Caco-2 (cell line): ENCODE measurements around the gene PTPRN2. TPM values are rescaled to one million over a fixed set of nuclear protein-coding genes. Genes with fewer than 3 reads are reported as not detected.

Source experiments
- BruUV-seq: library from RNA; stranded (reverse); fragments of 400-500 nt; replicated peaks from 2 replicates; lab custom pipeline; 2021; lab: Mats Ljungman, UMichigan
- CTCF ChIA-PET: fragments of 300-600 bp; sonication (Branson Sonifier 250); formaldehyde crosslinking; loops from one replicate; lab custom pipeline; 2022; ENCODE audit warnings: antibody characterized with exemption; lab: Charles Lee
- POLR2A ChIA-PET: fragments of 300-600 bp; sonication (Branson Sonifier 250); formaldehyde crosslinking; loops from one replicate; lab custom pipeline; 2022; ENCODE audit warnings: antibody characterized with exemption; lab: Charles Lee
- DNase-seq, 2 experiments: peaks; one replicate each; pipeline versions ENCODE4 v3.0.0 to v3.0.0-alpha.2; 2020 to 2022
- H3K27me3 ChIP-seq: replicated peaks from 2 replicates; pipeline ENCODE4 v1.6.0; 2011; ENCODE audit warnings: low read length; ENCODE audit not compliant: control insufficient read depth, insufficient read depth
- H3K36me3 ChIP-seq: 2 replicates; pipeline ENCODE4 v1.5.1; 2011; ENCODE audit warnings: low read length; ENCODE audit not compliant: control insufficient read depth, insufficient read depth
- H3K4me1 ChIP-seq: fragments of 250-450 bp; sonication (Bioruptor Pico); 2 replicates; pipeline ENCODE4 v1.5.1; 2020; ENCODE audit warnings: mild to moderate bottlenecking
- H3K4me3 ChIP-seq: 2 replicates; pipeline ENCODE4 v1.5.1; 2011; ENCODE audit warnings: low read depth, mild to moderate bottlenecking, control low read depth, low read length
- H3K9me3 ChIP-seq: fragments of 250-450 bp; sonication (Bioruptor Pico); 2 replicates; pipeline ENCODE4 v1.5.1; 2020; ENCODE audit warnings: mild to moderate bottlenecking, moderate library complexity
- H3K27ac Mint-ChIP-seq: one replicate; pipeline ENCODE4 v1.8.0; 2022; ENCODE audit warnings: mixed read lengths; ENCODE audit not compliant: unreplicated experiment
- H3K27me3 Mint-ChIP-seq: one replicate; pipeline ENCODE4 v1.8.0; 2022; ENCODE audit warnings: mixed read lengths; ENCODE audit not compliant: insufficient read depth, unreplicated experiment
- H3K36me3 Mint-ChIP-seq: one replicate; pipeline ENCODE4 v1.8.0; 2022; ENCODE audit warnings: mild to moderate bottlenecking, mixed read lengths; ENCODE audit not compliant: insufficient read depth, unreplicated experiment
- H3K4me1 Mint-ChIP-seq: one replicate; pipeline ENCODE4 v1.8.0; 2022; ENCODE audit warnings: low read depth, mixed read lengths; ENCODE audit not compliant: unreplicated experiment
- H3K4me3 Mint-ChIP-seq: one replicate; pipeline ENCODE4 v1.8.0; 2022; ENCODE audit warnings: mild to moderate bottlenecking, moderate library complexity, mixed read lengths; ENCODE audit not compliant: unreplicated experiment
- H3K9me3 Mint-ChIP-seq: one replicate; pipeline ENCODE4 v1.8.0; 2022; ENCODE audit warnings: mixed read lengths; ENCODE audit not compliant: unreplicated experiment
- intact Hi-C: fragments of 100-400 bp; cut with micrococcal nuclease; formaldehyde crosslinking; loops from one replicate; pipeline ENCODE4 v1.10.0; 2022; ENCODE audit not compliant: unreplicated experiment
- total RNA-seq: library from RNA; stranded (reverse); gene quantifications from 2 replicates; pipeline ENCODE4 v1.2.3, GENCODE V29; 2022
- TF ChIP-seq, protein P1 (sequence below), 2 experiments: fragments of 200-600 bp in 1 of 2; IDR thresholded peaks; 1 replicate in 1 of 2; 2 replicates in 1 of 2; pipeline versions ENCODE4 v1.5.1 to v1.8.0; 2011 to 2022; ENCODE audit warnings: antibody characterized with exemption in 1 of 2, control low read depth in 1 of 2, inconsistent platforms in 1 of 2, low read depth in 1 of 2, low read length in 1 of 2, mild to moderate bottlenecking in 1 of 2, moderate library complexity in 1 of 2; ENCODE audit not compliant: insufficient read depth in 1 of 2, severe bottlenecking in 1 of 2, unreplicated experiment in 1 of 2

Gene PTPRN2
- total RNA-seq, 1 experiment from 2014 or later = 1.4 TPM

DNA sequence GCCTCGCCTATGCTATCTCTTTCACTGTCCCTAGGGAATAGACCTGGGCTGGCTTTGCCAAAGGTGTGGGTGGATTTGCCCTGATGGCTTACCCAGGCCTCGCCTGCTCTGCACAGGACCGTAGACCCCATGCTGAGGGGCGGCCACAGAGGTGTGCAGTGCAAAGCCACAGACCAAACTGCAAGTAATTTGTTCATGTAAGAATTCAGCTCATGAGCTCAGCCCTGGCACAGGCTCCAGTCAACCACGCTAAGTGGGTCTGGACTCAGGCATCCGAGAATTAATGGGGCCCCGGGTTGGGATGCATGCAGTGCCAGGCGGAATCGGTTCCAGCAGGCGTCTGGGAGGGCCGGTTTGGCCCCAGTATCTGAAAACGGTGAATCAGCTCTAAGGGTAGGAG is 805.6 kb downstream of the PTPRN2 start:
- TF ChIP-seq, protein P1, sequence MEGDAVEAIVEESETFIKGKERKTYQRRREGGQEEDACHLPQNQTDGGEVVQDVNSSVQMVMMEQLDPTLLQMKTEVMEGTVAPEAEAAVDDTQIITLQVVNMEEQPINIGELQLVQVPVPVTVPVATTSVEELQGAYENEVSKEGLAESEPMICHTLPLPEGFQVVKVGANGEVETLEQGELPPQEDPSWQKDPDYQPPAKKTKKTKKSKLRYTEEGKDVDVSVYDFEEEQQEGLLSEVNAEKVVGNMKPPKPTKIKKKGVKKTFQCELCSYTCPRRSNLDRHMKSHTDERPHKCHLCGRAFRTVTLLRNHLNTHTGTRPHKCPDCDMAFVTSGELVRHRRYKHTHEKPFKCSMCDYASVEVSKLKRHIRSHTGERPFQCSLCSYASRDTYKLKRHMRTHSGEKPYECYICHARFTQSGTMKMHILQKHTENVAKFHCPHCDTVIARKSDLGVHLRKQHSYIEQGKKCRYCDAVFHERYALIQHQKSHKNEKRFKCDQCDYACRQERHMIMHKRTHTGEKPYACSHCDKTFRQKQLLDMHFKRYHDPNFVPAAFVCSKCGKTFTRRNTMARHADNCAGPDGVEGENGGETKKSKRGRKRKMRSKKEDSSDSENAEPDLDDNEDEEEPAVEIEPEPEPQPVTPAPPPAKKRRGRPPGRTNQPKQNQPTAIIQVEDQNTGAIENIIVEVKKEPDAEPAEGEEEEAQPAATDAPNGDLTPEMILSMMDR (IDR thresholded peaks at IDR 0.05; ENCODE audit: insufficient read depth in 1 of 2, low read depth in 1 of 2, low read length in 1 of 2, severe bottlenecking in 1 of 2, unreplicated experiment in 1 of 2) = no peak
- no peaks in the 10 kb centered on the region for H3K9me3 ChIP-seq
- no peaks in the 10 kb centered on the region for H3K27me3 ChIP-seq
- H3K36me3 ChIP-seq = no peaks in the 10 kb centered on the region
- BruUV-seq = no TSS peak
- intact Hi-C loops = no loop called here
- no peak overlapping the region for H3K4me3 ChIP-seq
- H3K9me3 Mint-ChIP-seq = no peaks in the 10 kb centered on the region
- H3K27me3 Mint-ChIP-seq = peaks cover under 1% of the 10 kb centered on the region
- ChIA-PET CTCF (no interaction called here), POLR2A (no interaction called here)
- no peak overlapping the region for H3K4me3 Mint-ChIP-seq
- DNase-seq = no peak
- H3K4me1 ChIP-seq = no peaks in the 10 kb centered on the region
- no peak overlapping the region for H3K27ac Mint-ChIP-seq
- no peaks in the 10 kb centered on the region for H3K36me3 Mint-ChIP-seq
- H3K4me1 Mint-ChIP-seq = no peaks in the 10 kb centered on the region

- CTCF ChIA-PET = no interaction called here
- no peak overlapping the region for H3K4me3 Mint-ChIP-seq
- no peaks in the 10 kb centered on the region for H3K36me3 ChIP-seq
- no peaks in the 10 kb centered on the region for H3K36me3 Mint-ChIP-seq
- POLR2A ChIA-PET = interaction anchor here (0.5 kb wide), 1 partner anchor 350 kb away, joined by 4 read pairs; no protein-coding TSS in a partner anchor
- H3K27me3 ChIP-seq = no peaks in the 10 kb centered on the region
- peaks cover 4% of the 10 kb centered on the region for H3K27me3 Mint-ChIP-seq
- intact Hi-C loops = no loop called here
- H3K9me3 Mint-ChIP-seq = no peaks in the 10 kb centered on the region
- TF ChIP-seq, protein P1 (IDR thresholded peaks at IDR 0.05; ENCODE audit: insufficient read depth in 1 of 2, low read depth in 1 of 2, low read length in 1 of 2, severe bottlenecking in 1 of 2, unreplicated experiment in 1 of 2) = no peak
- BruUV-seq = no TSS peak
- H3K4me3 ChIP-seq = no peak overlapping the region
- H3K4me1 Mint-ChIP-seq = no peaks in the 10 kb centered on the region
- no peak overlapping the region for H3K27ac Mint-ChIP-seq
- H3K4me1 ChIP-seq = no peaks in the 10 kb centered on the region
- H3K9me3 ChIP-seq = no peaks in the 10 kb centered on the region
- no peak for DNase-seq
Measured at GRCh38 chr7:157780721-157781120, 806.9 kb downstream of the PTPRN2 start.

DNA sequence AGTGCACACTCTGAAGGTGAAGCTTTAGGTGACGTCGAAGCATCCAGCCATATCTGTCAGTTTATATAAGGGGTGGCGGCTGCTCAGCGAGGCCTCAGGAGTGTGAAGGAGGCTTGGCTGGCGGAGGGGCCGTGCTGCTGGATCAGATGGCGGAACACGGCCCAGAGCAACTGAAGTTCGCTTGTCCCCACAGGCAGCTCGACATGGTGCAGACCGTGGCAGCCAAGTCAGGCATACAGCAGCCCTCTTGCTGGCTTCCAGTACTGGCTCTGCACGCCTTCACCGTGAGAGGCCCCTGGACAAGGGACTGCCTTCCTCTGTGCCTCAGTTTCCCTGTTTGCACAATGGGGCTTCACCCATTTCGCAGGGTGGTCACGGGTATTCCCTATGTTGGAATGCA is 807.3 kb downstream of the PTPRN2 start:
- ChIA-PET CTCF (no interaction called here), POLR2A (interaction anchor here (0.5 kb wide), 1 partner anchor 350 kb away, joined by 4 read pairs; no protein-coding TSS in a partner anchor)
- Histone ChIP-seq H3K9me3 (no peaks in the 10 kb centered on the region), H3K4me1 (no peaks in the 10 kb centered on the region), H3K4me3 (no peak overlapping the region), H3K27me3 (no peaks in the 10 kb centered on the region), H3K36me3 (no peaks in the 10 kb centered on the region)
- intact Hi-C loops = no loop called here
- Mint-ChIP-seq H3K27ac (no peak overlapping the region), H3K4me3 (no peak overlapping the region), H3K4me1 (no peaks in the 10 kb centered on the region), H3K9me3 (no peaks in the 10 kb centered on the region), H3K27me3 (peaks cover 4% of the 10 kb centered on the region), H3K36me3 (no peaks in the 10 kb centered on the region)
- no TSS peak for BruUV-seq
- DNase-seq = no peak
- TF ChIP-seq, protein P1 (IDR thresholded peaks at IDR 0.05; ENCODE audit: insufficient read depth in 1 of 2, low read depth in 1 of 2, low read length in 1 of 2, severe bottlenecking in 1 of 2, unreplicated experiment in 1 of 2) = no peak
